A549 (cell line): ENCODE results near the gene S100A13. TPM values are rescaled to one million over a fixed set of nuclear protein-coding genes. Genes with fewer than 3 reads are reported as not detected.

Experiments used
- ATAC-seq, 2 experiments: fragments of 200-7000 bp in 1 of 2; fragments of >200 bp in 1 of 2; cut with Nextera tagmentation in 1 of 2; cut with Tn5 transposase in 1 of 2; 3 replicates each; pipeline versions ENCODE4 v1.8.0 to v1.9.1; 2018 to 2020; ENCODE audit warnings: mild to moderate bottlenecking in 1 of 2, moderate library complexity in 1 of 2
- CTCF ChIA-PET: fragments of 300-600 bp; sonication (Branson Sonifier 250); formaldehyde crosslinking; extraction: SDS; loops from one replicate; lab custom pipeline; 2021; ENCODE audit warnings: antibody characterized with exemption, inconsistent platforms; lab: Yijun Ruan, JAX
- POLR2A ChIA-PET: fragments of 350-600 bp; formaldehyde crosslinking; extraction: SDS; loops from one replicate; lab custom pipeline; 2021; ENCODE audit warnings: antibody characterized with exemption, inconsistent platforms; lab: Yijun Ruan, JAX
- DNase-seq, 2 experiments: peaks; one replicate each; pipeline versions ENCODE4 v3.0.0 to v3.0.0-alpha.2; 2011 to 2016; ENCODE audit warnings: low read depth in 1 of 2, low spot score in 1 of 2
- FAIRE-seq: peaks from 2 replicates; lab custom pipeline; 2011; peaks lifted over from hg19 to GRCh38; lab: Jason Lieb, UNC
- H3K27ac ChIP-seq, 2 experiments: fragments of >200 bp; sonication (Bioruptor Twin); formaldehyde crosslinking; 3 replicates each; pipeline ENCODE4 v1.5.1; 2016 to 2017
- H3K4me1 ChIP-seq: fragments of >200 bp; sonication (Bioruptor Twin); formaldehyde crosslinking; 3 replicates; pipeline ENCODE4 v1.6.1; 2016
- H3K4me2 ChIP-seq: fragments of >200 bp; sonication (Bioruptor Twin); formaldehyde crosslinking; 3 replicates; pipeline ENCODE4 v1.6.1; 2016
- H3K4me3 ChIP-seq: fragments of >200 bp; sonication (Bioruptor Twin); formaldehyde crosslinking; 3 replicates; pipeline ENCODE4 v1.5.1; 2016
- H3K9me3 ChIP-seq: fragments of >200 bp; sonication (Bioruptor Twin); formaldehyde crosslinking; 3 replicates; pipeline ENCODE4 v1.6.1; 2016
- BHLHE40 ChIP-seq: IDR thresholded peaks from 2 replicates; pipeline ENCODE4 v1.6.1; 2012; ENCODE audit warnings: low read depth, low read length, inconsistent platforms
- CBX2 ChIP-seq: fragments of 200-600 bp; sonication (generic); IDR thresholded peaks from 2 replicates; pipeline ENCODE4 v1.6.1; 2016; ENCODE audit warnings: low read depth, mild to moderate bottlenecking, borderline replicate concordance
- CEBPB ChIP-seq, 2 experiments: fragments of >200 bp in 1 of 2; sonication (Bioruptor Twin) in 1 of 2; formaldehyde crosslinking in 1 of 2; IDR thresholded peaks; 2 replicates each; pipeline ENCODE4 v1.6.1; 2012 to 2016
- EHF ChIP-seq: fragments of 250-450 bp; sonication (Bioruptor Pico); IDR thresholded peaks from 2 replicates; pipeline ENCODE4 v1.5.0; 2020; ENCODE audit warnings: mild to moderate bottlenecking
- EHMT2 ChIP-seq: fragments of 200-600 bp; sonication (generic); IDR thresholded peaks from 2 replicates; pipeline ENCODE4 v1.6.1; 2016; ENCODE audit warnings: antibody characterized with exemption, low read depth, mild to moderate bottlenecking, moderate library complexity
- EP300 ChIP-seq, 2 experiments: fragments of >200 bp; sonication (Bioruptor Twin); formaldehyde crosslinking; IDR thresholded peaks; 2 replicates in 1 of 2; 3 replicates in 1 of 2; pipeline ENCODE4 v1.6.1; 2016 to 2017
- FOXS1 ChIP-seq: fragments of 250-450 bp; sonication (Bioruptor Pico); IDR thresholded peaks from 2 replicates; pipeline ENCODE4 v1.5.0; 2020; ENCODE audit warnings: mild to moderate bottlenecking, moderate library complexity
- HDAC2 ChIP-seq: fragments of 200-600 bp; sonication (generic); IDR thresholded peaks from 2 replicates; pipeline ENCODE4 v1.6.1; 2016
- HOXB5 ChIP-seq: fragments of 250-450 bp; sonication (Bioruptor Pico); IDR thresholded peaks from 2 replicates; pipeline ENCODE4 v1.5.0; 2020; ENCODE audit warnings: mild to moderate bottlenecking, moderate library complexity
- JUN ChIP-seq, 2 experiments: fragments of >200 bp; sonication (Bioruptor Twin); formaldehyde crosslinking; IDR thresholded peaks; 2 replicates in 1 of 2; 3 replicates in 1 of 2; pipeline ENCODE4 v1.6.1; 2016 to 2017
- KDM5A ChIP-seq: fragments of 200-600 bp; sonication (generic); IDR thresholded peaks from 2 replicates; pipeline ENCODE4 v1.6.1; 2016; ENCODE audit warnings: antibody characterized with exemption, mild to moderate bottlenecking
- NFE2L2 ChIP-seq: fragments of 150-350 bp; conservative IDR thresholded peaks from 2 replicates; pipeline ENCODE4 v1.6.1; 2014; ENCODE audit warnings: low read length
- PHF8 ChIP-seq: fragments of 200-600 bp; sonication (generic); IDR thresholded peaks from 2 replicates; pipeline ENCODE4 v1.6.1; 2016; ENCODE audit warnings: low read depth, mild to moderate bottlenecking, antibody characterized with exemption, moderate library complexity, borderline replicate concordance
- POLR2A ChIP-seq: IDR thresholded peaks from 2 replicates; pipeline ENCODE4 v1.6.1; 2012; ENCODE audit warnings: mild to moderate bottlenecking, low read length
- POLR2AphosphoS2 ChIP-seq: conservative IDR thresholded peaks from 2 replicates; pipeline ENCODE4 v1.6.1; 2012; ENCODE audit warnings: low read length, improper control_type of control experiment, inconsistent platforms
- RAD21 ChIP-seq, 2 experiments: fragments of >200 bp in 1 of 2; sonication (Bioruptor Twin) in 1 of 2; formaldehyde crosslinking in 1 of 2; IDR thresholded peaks in 1 of 2; conservative IDR thresholded peaks in 1 of 2; 2 replicates in 1 of 2; 3 replicates in 1 of 2; pipeline ENCODE4 v1.6.1; 2012 to 2018; ENCODE audit warnings: inconsistent platforms in 1 of 2
- TP53 ChIP-seq: fragments of 250-450 bp; sonication (Bioruptor Pico); IDR thresholded peaks from 2 replicates; pipeline ENCODE4 v1.5.0; 2021; ENCODE audit warnings: mild to moderate bottlenecking, moderate library complexity
- ZC3H11A ChIP-seq: fragments of 450-650 bp; IDR thresholded peaks from 2 replicates; pipeline ENCODE4 v1.6.1; 2014; ENCODE audit warnings: antibody characterized with exemption, mild to moderate bottlenecking
- WGBS: methylation state at CpG from one replicate; pipeline ENCODE4 v1.1.6; 2017; ENCODE audit errors: missing lambda C conversion rate; 5-methylcytosine and 5-hydroxymethylcytosine counted together
- polyA plus RNA-seq, 4 experiments: library from polyadenylated mRNA; depleted of rRNA in 3 of 4; stranded (reverse); fragments of >200 nt; fragmentation: RNase III in 1 of 4; extraction: RNeasy Plus Mini Kit Qiagen cat#74134 plus additional on column Dnase treatment in 1 of 4; gene quantifications; 2 replicates in 3 of 4; 3 replicates in 1 of 4; pipeline ENCODE4 v1.2.3, GENCODE V29; 2011 to 2017
- TF ChIP-seq, protein P1 (sequence below): IDR thresholded peaks from 2 replicates; pipeline ENCODE4 v1.6.1; 2012
- TF ChIP-seq, protein P2 (sequence below): fragments of 450-650 bp; IDR thresholded peaks from 2 replicates; pipeline ENCODE4 v1.6.1; 2014; ENCODE audit warnings: antibody characterized with exemption
- TF ChIP-seq, protein P3 (sequence below): fragments of 200-600 bp; sonication (generic); IDR thresholded peaks from 2 replicates; pipeline ENCODE4 v1.6.1; 2016; ENCODE audit warnings: antibody characterized with exemption, mild to moderate bottlenecking, moderate library complexity
- TF ChIP-seq, protein P4 (sequence below): fragments of 250-450 bp; sonication (Bioruptor Pico); IDR thresholded peaks from 2 replicates; pipeline ENCODE4 v1.5.0; 2020; ENCODE audit warnings: low read depth, mild to moderate bottlenecking, moderate library complexity

S100A13 gene
- polyA plus RNA-seq, 2 of the 4 experiments (the other 2 are of a cell fraction): 113 to 129 TPM

DNA sequence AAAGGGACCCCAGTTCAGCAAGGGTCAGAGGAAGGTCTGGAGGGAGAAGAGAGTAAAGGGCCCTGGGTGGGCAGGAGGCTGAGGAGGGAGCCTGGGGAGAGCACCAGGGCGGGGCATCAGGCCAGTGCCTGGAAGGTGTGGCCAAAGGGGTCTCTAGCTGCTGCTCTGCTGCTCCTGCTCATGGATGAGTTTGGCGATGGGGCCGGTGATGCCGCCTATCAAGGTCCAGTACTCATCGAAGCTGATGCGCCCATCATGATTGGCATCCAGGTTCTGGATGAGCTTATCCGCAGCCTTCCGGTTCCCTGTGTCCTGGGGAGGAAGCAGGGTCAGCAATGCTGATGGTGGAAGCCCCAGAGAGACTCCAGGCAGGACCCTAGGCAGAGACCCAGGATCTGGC is 19.9 kb downstream of the S100A13 start (continued):
- TF ChIP-seq CBX2: no peak
- no peak for TF ChIP-seq PHF8
- TF ChIP-seq POLR2A: no peak
- no peak for TF ChIP-seq TP53 (CRISPR knock-in tag)
- TF ChIP-seq, protein P1, sequence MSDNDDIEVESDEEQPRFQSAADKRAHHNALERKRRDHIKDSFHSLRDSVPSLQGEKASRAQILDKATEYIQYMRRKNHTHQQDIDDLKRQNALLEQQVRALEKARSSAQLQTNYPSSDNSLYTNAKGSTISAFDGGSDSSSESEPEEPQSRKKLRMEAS: no peak
- TF ChIP-seq, protein P2, sequence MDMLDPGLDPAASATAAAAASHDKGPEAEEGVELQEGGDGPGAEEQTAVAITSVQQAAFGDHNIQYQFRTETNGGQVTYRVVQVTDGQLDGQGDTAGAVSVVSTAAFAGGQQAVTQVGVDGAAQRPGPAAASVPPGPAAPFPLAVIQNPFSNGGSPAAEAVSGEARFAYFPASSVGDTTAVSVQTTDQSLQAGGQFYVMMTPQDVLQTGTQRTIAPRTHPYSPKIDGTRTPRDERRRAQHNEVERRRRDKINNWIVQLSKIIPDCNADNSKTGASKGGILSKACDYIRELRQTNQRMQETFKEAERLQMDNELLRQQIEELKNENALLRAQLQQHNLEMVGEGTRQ: no peak
- no peak for TF ChIP-seq FOXS1
- TF ChIP-seq, all 56 proteins: peak for 0

DNA sequence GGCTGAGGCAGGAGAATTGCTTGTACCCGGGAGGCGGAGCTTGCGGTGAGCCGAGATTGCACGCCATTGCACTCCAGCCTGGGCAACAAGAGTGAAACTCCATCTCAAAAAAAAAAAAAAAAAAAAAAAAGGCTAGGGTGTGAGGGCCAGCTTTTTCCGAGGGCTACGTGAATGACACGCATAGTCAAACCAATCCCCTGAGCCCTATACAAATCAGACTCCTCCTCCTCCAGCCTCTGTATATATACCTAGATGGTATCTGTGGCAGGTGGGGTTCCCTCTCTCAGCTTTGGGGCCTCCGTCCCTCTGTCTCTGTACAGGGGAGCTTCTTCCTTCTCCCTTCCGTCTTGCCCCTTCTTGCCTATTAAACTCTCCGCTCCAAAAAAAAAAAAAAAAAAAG is 21.1 kb downstream of the S100A13 start:
- DNase-seq (no peak), ATAC-seq (no peak), FAIRE-seq (no peak)
- Histone ChIP-seq H3K4me3 (no peak overlapping the region), H3K27ac (no peak overlapping the region), H3K4me1 (peaks cover 30% of the 10 kb centered on the region), H3K4me2 (no peak overlapping the region), H3K9me3 (no peaks in the 10 kb centered on the region)
- TF ChIP-seq, protein P1: no peak
- TF ChIP-seq EHMT2 (no peak), KDM5A (no peak), BHLHE40 (no peak), HOXB5 (CRISPR knock-in tag) (no peak)
- TF ChIP-seq, protein P3, sequence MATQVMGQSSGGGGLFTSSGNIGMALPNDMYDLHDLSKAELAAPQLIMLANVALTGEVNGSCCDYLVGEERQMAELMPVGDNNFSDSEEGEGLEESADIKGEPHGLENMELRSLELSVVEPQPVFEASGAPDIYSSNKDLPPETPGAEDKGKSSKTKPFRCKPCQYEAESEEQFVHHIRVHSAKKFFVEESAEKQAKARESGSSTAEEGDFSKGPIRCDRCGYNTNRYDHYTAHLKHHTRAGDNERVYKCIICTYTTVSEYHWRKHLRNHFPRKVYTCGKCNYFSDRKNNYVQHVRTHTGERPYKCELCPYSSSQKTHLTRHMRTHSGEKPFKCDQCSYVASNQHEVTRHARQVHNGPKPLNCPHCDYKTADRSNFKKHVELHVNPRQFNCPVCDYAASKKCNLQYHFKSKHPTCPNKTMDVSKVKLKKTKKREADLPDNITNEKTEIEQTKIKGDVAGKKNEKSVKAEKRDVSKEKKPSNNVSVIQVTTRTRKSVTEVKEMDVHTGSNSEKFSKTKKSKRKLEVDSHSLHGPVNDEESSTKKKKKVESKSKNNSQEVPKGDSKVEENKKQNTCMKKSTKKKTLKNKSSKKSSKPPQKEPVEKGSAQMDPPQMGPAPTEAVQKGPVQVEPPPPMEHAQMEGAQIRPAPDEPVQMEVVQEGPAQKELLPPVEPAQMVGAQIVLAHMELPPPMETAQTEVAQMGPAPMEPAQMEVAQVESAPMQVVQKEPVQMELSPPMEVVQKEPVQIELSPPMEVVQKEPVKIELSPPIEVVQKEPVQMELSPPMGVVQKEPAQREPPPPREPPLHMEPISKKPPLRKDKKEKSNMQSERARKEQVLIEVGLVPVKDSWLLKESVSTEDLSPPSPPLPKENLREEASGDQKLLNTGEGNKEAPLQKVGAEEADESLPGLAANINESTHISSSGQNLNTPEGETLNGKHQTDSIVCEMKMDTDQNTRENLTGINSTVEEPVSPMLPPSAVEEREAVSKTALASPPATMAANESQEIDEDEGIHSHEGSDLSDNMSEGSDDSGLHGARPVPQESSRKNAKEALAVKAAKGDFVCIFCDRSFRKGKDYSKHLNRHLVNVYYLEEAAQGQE: no peak
- ChIA-PET CTCF (interaction anchor here (0.6 to 7.9 kb wide), 7 partner anchors 14 to 73 kb away, joined by 3 to 57 read pairs (median 7); partner anchors contain the start of genes S100A1 and S100A13), POLR2A (interaction anchor here (0.6 to 2.5 kb wide), 4 partner anchors 21 to 845 kb away, joined by 3 to 11 read pairs (median 4); partner anchors contain the start of genes CHTOP and S100A13)
- WGBS: 90% methylated on average over 11 of the region's 11 CpGs

DNA sequence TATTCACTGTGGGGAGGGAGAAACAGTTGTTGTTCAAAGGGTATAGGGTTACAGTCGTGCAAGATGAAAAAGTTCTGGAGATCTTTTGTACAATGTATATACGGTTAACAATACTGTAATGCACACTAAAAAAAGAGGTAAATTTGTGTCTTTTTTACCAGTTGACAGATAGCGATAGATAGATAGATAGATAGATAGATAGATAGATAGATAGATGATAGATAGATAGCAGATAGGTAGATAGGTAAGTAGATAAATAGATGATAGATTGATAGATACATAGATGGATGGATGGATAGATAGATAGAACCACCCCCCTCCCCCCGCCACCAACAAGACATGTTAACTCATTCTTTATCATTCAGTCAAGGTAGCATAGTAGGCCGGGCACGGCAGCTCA is 24.6 kb downstream of the S100A13 start:
- TF ChIP-seq POLR2AphosphoS2 (no peak), JUN (IDR thresholded peaks at IDR 0.05) (no peak), NFE2L2 (no peak), HDAC2 (no peak)
- ChIA-PET POLR2A (interaction anchor here (1.7 kb wide), 1 partner anchor 31 kb away, joined by 5 read pairs; the partner anchor contains the start of gene CHTOP), CTCF (interaction anchor here (1.2 to 8.1 kb wide), 6 partner anchors 11 to 69 kb away, joined by 3 to 41 read pairs (median 10); partner anchors contain the start of genes S100A1, S100A13 and S100A16)
- peaks cover under 1% of the 10 kb centered on the region; the same call in 2 of the 3 replicates for H3K4me1 ChIP-seq
- DNase-seq: no peak
- H3K4me3 ChIP-seq: no peak overlapping the region
- no peaks in the 10 kb centered on the region for H3K9me3 ChIP-seq
- 91% methylated on average over 6 of the region's 6 CpGs for WGBS
- no peak overlapping the region for H3K4me2 ChIP-seq
- H3K27ac ChIP-seq: no peak overlapping the region
- no peak for FAIRE-seq
- ATAC-seq: no peak

DNA sequence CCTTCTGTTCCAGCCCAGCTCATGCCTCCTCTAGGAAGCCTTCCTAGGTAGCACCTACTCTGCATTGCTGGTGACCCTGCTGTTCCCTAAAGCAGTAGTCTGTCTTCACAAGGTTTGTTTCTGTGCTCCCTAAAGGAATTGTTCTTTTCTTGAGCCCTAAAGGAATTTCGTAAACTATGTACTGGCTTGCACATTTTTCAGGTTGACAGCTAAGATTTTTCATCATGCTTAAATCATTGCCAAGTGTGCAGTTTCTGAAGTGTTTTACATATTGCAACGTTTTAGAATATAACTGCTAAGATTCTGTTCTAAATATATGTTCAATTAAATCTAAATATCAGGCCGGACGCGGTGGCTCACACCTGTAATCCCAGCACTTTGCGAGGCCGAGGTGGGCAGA is 27.5 kb downstream of the S100A13 start:
- H3K4me2 ChIP-seq: no peak overlapping the region
- CTCF ChIA-PET: interaction anchor here (0.7 to 8.1 kb wide), 9 partner anchors 11 to 80 kb away, joined by 3 to 41 read pairs (median 3); partner anchors contain the start of gene S100A13
- DNase-seq: no peak

More for the DNA sequence above, 27.5 kb downstream of the S100A13 start:
- WGBS: 89% methylated on average over 7 of the region's 7 CpGs
- Histone ChIP-seq H3K9me3 (no peaks in the 10 kb centered on the region), H3K4me3 (no peak overlapping the region), H3K27ac (no peak overlapping the region), H3K4me1 (peaks cover 9% of the 10 kb centered on the region)
- TF ChIP-seq POLR2A (no peak), EP300 (IDR thresholded peaks at IDR 0.05) (no peak), EHF (no peak), FOXS1 (no peak), RAD21 (conservative IDR thresholded peaks at IDR 0.05 in 1 of 2, IDR thresholded peaks at IDR 0.05 in 1 of 2) (no peak), EHMT2 (no peak), CEBPB (IDR thresholded peaks at IDR 0.05) (no peak), CBX2 (no peak), ZC3H11A (no peak)
- TF ChIP-seq, protein P4, sequence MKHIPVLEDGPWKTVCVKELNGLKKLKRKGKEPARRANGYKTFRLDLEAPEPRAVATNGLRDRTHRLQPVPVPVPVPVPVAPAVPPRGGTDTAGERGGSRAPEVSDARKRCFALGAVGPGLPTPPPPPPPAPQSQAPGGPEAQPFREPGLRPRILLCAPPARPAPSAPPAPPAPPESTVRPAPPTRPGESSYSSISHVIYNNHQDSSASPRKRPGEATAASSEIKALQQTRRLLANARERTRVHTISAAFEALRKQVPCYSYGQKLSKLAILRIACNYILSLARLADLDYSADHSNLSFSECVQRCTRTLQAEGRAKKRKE: no peak
- TF ChIP-seq, protein P2: no peak
- TF ChIP-seq, protein P1: no peak
- POLR2A ChIA-PET: no interaction called here
- ATAC-seq (no peak), FAIRE-seq (no peak)
